Mammary epithelial cell (primary cell): ENCODE results near the gene SHBG.

ENCODE experiments used
- CTCF ChIP-seq, 2 donors: IDR thresholded peaks in 1 of 2; conservative IDR thresholded peaks in 1 of 2; 2 replicates each; pipeline ENCODE4 v1.5.1; 2011 to 2012; ENCODE audit warnings: inconsistent platforms in 2 of 2, low read length in 2 of 2, mild to moderate bottlenecking in 2 of 2, control low read depth in 1 of 2, low read depth in 1 of 2; ENCODE audit not compliant: insufficient read depth in 1 of 2; ENCODE audit errors: extremely low read depth in 1 of 2
- EZH2 ChIP-seq: IDR thresholded peaks from 2 replicates; pipeline ENCODE4 v1.6.1; 2012; ENCODE audit warnings: low read length, inconsistent platforms, borderline replicate concordance

GRCh38 chr17:7647018-7647417 lies 17.1 kb downstream of the SHBG start:
- TF ChIP-seq CTCF (conservative IDR thresholded peaks at IDR 0.05 in 1 of 2, IDR thresholded peaks at IDR 0.05 in 1 of 2; ENCODE audit: extremely low read depth in 1 of 2, insufficient read depth in 1 of 2, low read depth in 1 of 2, low read length in 2 of 2) (no peak), EZH2 (no peak)
